GM19025 (cell line): Measurements from ENCODE around the gene SMIM36.
"Not testable (repeated sequence)": the region's sequence is repeated elsewhere in the genome, so short reads cannot be mapped to it uniquely, and the experiment has no call there.

ENCODE experiments used
- ATAC-seq: cut with Tn5 transposase; IDR thresholded peaks from one replicate; pipeline ENCODE4 v1.9.1; 2021; ENCODE audit warnings: mild to moderate bottlenecking, low read depth, moderate library complexity; ENCODE audit not compliant: unreplicated experiment

SMIM36 gene

GRCh38 chr17:55436224-55437158 is 74.8 kb downstream of the SMIM36 start:
- ATAC-seq = peak; percentile 16

- no peak for ATAC-seq
Measured at GRCh38 chr17:55435408-55435807, 75.8 kb downstream of the SMIM36 start.

- no peak for ATAC-seq
Measured at GRCh38 chr17:55434721-55435120, 76.5 kb downstream of the SMIM36 start.

GRCh38 chr17:55433629-55434422 is 77.4 kb downstream of the SMIM36 start:
- no peak for ATAC-seq

GRCh38 chr17:55433029-55433628 is 78.1 kb downstream of the SMIM36 start:
- ATAC-seq = no peak

GRCh38 chr17:55432358-55433028 is 78.8 kb downstream of the SMIM36 start:
- ATAC-seq = no peak

GRCh38 chr17:55431914-55432313 is 79.3 kb downstream of the SMIM36 start:
- not testable (repeated sequence) for ATAC-seq

- ATAC-seq = no peak
Measured at GRCh38 chr17:55430541-55431288, 80.5 kb downstream of the SMIM36 start.

- peak; percentile 34 for ATAC-seq
Measured at GRCh38 chr17:55427587-55427882, 83.7 kb downstream of the SMIM36 start.

GRCh38 chr17:55426851-55427586 is 84.2 kb downstream of the SMIM36 start:
- ATAC-seq = peak; percentile 68

- ATAC-seq = no peak
Measured at GRCh38 chr17:55424893-55425540, 86.2 kb downstream of the SMIM36 start.

GRCh38 chr17:55423535-55423934 is 87.7 kb downstream of the SMIM36 start:
- no peak for ATAC-seq

- not testable (repeated sequence) for ATAC-seq
Measured at GRCh38 chr17:55422828-55423164, 88.5 kb downstream of the SMIM36 start.

GRCh38 chr17:55421179-55421934 is 89.9 kb downstream of the SMIM36 start, which contains the start of gene MMD:
TSS of gene MMD (minus strand) at chr17:55421835. CDS start at chr17:55421695, 140 bp downstream.
- peak; percentile 0 for ATAC-seq

- ATAC-seq = no peak
Measured at GRCh38 chr17:55420776-55421178, 90.5 kb downstream of the SMIM36 start.

GRCh38 chr17:55420067-55420775 is 91.0 kb downstream of the SMIM36 start:
- no peak for ATAC-seq
